C4-2B (cell line): ENCODE measurements around the gene HSPA4.

Experiments used
- H3K27ac ChIP-seq: fragments of 450-650 bp; 2 replicates; pipeline ENCODE4 v1.5.1; 2017
- ZFX ChIP-seq: fragments of 450-650 bp; IDR thresholded peaks from 2 replicates; pipeline ENCODE4 v1.6.1; 2017
- TF ChIP-seq, protein P1 (sequence below): fragments of 450-650 bp; conservative IDR thresholded peaks from 2 replicates; pipeline ENCODE4 v1.5.1; 2017; ENCODE audit warnings: mild to moderate bottlenecking

Gene HSPA4

DNA sequence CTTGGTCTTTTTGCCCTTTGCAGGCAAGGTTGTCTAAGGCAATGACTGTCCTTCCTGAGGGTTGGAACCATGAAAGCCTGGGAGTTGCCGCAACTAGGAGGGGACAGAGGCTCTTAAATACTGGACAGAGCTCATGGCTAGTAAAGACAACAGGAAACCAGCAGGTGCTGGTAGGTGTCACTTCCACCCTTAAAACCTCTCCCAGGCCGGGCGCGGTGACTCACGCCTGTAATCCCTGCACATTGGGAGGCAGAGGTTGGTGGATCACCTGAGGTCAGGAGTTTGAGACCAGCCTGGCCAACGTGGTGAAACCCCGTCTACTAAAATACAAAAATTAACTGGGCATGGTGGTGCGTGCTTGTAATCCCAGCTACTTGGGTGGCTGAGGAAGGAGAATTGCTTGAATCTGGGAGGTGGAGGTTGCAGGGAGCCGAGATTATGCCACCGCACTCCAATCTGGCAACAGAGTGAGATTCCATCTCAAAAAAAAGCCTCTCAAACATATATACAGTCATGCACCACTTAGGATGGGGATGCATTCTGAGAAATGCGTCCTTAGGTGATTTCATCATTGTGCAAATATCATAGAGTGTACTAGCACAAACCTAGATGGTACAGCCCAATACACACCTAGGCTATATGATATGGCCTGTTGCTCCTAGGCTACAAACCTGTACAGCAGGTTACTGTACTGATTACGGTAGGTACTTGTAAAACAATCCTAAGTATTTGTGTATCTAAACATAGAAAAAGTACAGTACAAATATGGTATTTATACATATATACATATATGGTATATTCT is 102.7 kb downstream of the HSPA4 start:
- no peak overlapping the region for H3K27ac ChIP-seq
- no peak for TF ChIP-seq ZFX
- TF ChIP-seq, protein P1, sequence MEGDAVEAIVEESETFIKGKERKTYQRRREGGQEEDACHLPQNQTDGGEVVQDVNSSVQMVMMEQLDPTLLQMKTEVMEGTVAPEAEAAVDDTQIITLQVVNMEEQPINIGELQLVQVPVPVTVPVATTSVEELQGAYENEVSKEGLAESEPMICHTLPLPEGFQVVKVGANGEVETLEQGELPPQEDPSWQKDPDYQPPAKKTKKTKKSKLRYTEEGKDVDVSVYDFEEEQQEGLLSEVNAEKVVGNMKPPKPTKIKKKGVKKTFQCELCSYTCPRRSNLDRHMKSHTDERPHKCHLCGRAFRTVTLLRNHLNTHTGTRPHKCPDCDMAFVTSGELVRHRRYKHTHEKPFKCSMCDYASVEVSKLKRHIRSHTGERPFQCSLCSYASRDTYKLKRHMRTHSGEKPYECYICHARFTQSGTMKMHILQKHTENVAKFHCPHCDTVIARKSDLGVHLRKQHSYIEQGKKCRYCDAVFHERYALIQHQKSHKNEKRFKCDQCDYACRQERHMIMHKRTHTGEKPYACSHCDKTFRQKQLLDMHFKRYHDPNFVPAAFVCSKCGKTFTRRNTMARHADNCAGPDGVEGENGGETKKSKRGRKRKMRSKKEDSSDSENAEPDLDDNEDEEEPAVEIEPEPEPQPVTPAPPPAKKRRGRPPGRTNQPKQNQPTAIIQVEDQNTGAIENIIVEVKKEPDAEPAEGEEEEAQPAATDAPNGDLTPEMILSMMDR: no peak

DNA sequence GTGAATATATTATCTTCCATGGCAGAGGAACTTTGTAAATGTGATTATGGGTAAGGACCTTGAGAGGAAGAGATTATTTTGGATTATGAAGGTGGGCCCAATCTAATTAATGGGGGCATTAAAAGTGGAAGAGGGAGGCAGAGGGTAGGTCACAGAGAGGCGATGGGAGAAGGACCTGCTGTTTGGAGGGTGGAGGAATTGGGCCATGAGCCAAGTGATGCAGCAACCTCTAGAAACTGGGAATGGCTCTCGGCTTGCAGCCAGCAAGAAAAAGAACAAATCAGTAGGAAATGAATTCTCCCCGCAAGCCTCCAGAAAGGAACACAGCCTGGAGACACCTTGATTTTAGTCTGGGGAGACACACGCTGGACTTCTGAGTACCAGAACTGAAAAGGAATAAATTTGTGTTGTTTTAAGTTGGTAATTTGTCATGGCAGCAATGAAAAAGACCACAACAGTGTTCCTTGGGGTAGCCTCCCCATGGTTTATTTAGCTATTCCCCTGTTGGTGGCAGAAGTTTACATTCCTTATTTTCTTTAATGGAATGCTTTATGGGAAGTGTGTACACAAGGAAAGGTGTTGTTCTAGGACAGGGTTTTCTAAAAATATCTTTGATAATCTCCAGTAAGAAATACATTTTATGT is 103.6 kb downstream of the HSPA4 start:
- no peak overlapping the region for H3K27ac ChIP-seq

More for the DNA sequence above, 103.6 kb downstream of the HSPA4 start:
- TF ChIP-seq ZFX: no peak
- TF ChIP-seq, protein P1: no peak
